Measurements from ENCODE around the gene MORN2. TPM values are rescaled to one million over a fixed set of nuclear protein-coding genes. Genes with fewer than 3 reads are reported as not detected.

Gene MORN2
- total RNA-seq, 1 experiment from 2014 or later, result 8.0 TPM

DNA sequence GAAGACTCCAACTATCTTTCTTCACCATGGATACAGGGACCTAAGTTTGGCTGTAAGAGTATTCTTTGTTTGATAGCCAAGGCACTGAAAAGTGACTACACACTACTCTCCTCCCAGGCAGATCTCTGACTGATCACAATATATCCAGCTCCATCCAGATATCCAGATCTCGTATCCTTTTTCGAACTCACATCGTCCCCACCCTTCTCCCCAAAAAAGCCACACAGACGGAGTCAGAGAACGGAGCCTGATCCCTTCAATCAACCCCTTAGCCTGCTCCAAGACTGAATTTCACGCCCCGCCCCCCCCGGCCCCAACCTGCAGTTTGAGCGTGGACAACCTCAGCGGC is 575 bp upstream of the MORN2 start:
- Mint-ChIP-seq H3K9me3 (peaks cover 0 to 10% of the 10 kb centered on the region in 2 experiments; a peak in 3 of 5 replicates), H3K4me1 (peaks cover 15 to 17% of the 10 kb centered on the region in 2 experiments), H3K27me3 (ENCODE audit: low read depth) (no peaks in the 10 kb centered on the region), H3K27ac (peak overlapping the region; percentile 37 to 97 (median 92)), H3K4me3 (peak overlapping the region; percentile 96 to 99), H3K36me3 (ENCODE audit: insufficient read depth in 1 of 3, low read depth in 3 of 3) (peaks cover 2 to 15% (median 11%) of the 10 kb centered on the region in 3 experiments; a peak in 6 of 7 replicates)
- Histone ChIP-seq H4K8ac (replicated peaks; ENCODE audit: insufficient read length, low read depth, low read length) (no peak overlapping the region), H3K4me1 (ENCODE audit: insufficient read depth, low read length) (no peaks in the 10 kb centered on the region), H2BK20ac (ENCODE audit: low read depth, low read length, poor library complexity, severe bottlenecking) (no peak overlapping the region), H4K20me1 (ENCODE audit: control insufficient read depth, insufficient read depth, insufficient read length) (peaks cover 2% of the 10 kb centered on the region), H2BK5ac (ENCODE audit: insufficient read length, low read length) (no peak overlapping the region), H3T11ph (ENCODE audit: low read length) (no peak overlapping the region), H3K18ac (ENCODE audit: insufficient read length, low read depth, low read length) (no peak overlapping the region), H3K4me2 (ENCODE audit: insufficient read depth, insufficient read length, low read length) (peak overlapping the region; percentile 78), H3K27me3 (ENCODE audit: insufficient read depth, low read length) (no peaks in the 10 kb centered on the region), H3K27ac (ENCODE audit: insufficient read length, low read depth, low read length) (no peak overlapping the region), H3K14ac (ENCODE audit: insufficient read depth, low read length) (peak overlapping the region; percentile 27; the same call in 1 of the 2 replicates), H2AK5ac (ENCODE audit: insufficient read length, low read length) (no peak overlapping the region), H3K79me2 (ENCODE audit: insufficient read depth, low read length) (peaks cover 2% of the 10 kb centered on the region; the same call in 1 of the 2 replicates), H3K9ac (ENCODE audit: extremely low read depth, insufficient read length, low read length) (peak overlapping the region; percentile 25), H4K91ac (ENCODE audit: insufficient read length, low read depth, low read length) (no peak overlapping the region), H3K56ac (ENCODE audit: insufficient read length, low read depth, low read length) (no peak overlapping the region), H2AFZ (ENCODE audit: low read length) (no peak overlapping the region), H3K23ac (ENCODE audit: insufficient read length, low read depth, low read length) (no peak overlapping the region), H3K9me3 (ENCODE audit: control insufficient read depth, low read depth, low read length) (no peaks in the 10 kb centered on the region), H2BK12ac (ENCODE audit: insufficient read length, low read depth, low read length) (no peak overlapping the region), H3K23me2 (ENCODE audit: insufficient read length, low read depth, low read length, poor library complexity, severe bottlenecking) (peaks cover 13% of the 10 kb centered on the region), H3K79me1 (ENCODE audit: insufficient read depth, low read depth, low read length, poor library complexity, severe bottlenecking) (no peaks in the 10 kb centered on the region), H2BK120ac (ENCODE audit: low read depth, low read length, poor library complexity, severe bottlenecking) (no peak overlapping the region), H4K5ac (ENCODE audit: insufficient read length, low read depth, low read length) (no peak overlapping the region), H2BK15ac (ENCODE audit: low read depth, low read length) (no peak overlapping the region), H3K4ac (ENCODE audit: low read depth, low read length) (no peak overlapping the region)
- TF ChIP-seq, protein P1, sequence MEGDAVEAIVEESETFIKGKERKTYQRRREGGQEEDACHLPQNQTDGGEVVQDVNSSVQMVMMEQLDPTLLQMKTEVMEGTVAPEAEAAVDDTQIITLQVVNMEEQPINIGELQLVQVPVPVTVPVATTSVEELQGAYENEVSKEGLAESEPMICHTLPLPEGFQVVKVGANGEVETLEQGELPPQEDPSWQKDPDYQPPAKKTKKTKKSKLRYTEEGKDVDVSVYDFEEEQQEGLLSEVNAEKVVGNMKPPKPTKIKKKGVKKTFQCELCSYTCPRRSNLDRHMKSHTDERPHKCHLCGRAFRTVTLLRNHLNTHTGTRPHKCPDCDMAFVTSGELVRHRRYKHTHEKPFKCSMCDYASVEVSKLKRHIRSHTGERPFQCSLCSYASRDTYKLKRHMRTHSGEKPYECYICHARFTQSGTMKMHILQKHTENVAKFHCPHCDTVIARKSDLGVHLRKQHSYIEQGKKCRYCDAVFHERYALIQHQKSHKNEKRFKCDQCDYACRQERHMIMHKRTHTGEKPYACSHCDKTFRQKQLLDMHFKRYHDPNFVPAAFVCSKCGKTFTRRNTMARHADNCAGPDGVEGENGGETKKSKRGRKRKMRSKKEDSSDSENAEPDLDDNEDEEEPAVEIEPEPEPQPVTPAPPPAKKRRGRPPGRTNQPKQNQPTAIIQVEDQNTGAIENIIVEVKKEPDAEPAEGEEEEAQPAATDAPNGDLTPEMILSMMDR (conservative IDR thresholded peaks at IDR 0.05), result no peak
- no CpG with 5 or more reads among the region's 10 CpGs for WGBS (ENCODE audit: extremely low coverage, insufficient read length, low lambda C conversion rate)
- DNase-seq, result no peak
